ENCODE results near the gene RAB3GAP1.
"Not testable (repeated sequence)": the region's sequence is repeated elsewhere in the genome, so short reads cannot be mapped to it uniquely, and the experiment has no call there.

Gene RAB3GAP1

DNA sequence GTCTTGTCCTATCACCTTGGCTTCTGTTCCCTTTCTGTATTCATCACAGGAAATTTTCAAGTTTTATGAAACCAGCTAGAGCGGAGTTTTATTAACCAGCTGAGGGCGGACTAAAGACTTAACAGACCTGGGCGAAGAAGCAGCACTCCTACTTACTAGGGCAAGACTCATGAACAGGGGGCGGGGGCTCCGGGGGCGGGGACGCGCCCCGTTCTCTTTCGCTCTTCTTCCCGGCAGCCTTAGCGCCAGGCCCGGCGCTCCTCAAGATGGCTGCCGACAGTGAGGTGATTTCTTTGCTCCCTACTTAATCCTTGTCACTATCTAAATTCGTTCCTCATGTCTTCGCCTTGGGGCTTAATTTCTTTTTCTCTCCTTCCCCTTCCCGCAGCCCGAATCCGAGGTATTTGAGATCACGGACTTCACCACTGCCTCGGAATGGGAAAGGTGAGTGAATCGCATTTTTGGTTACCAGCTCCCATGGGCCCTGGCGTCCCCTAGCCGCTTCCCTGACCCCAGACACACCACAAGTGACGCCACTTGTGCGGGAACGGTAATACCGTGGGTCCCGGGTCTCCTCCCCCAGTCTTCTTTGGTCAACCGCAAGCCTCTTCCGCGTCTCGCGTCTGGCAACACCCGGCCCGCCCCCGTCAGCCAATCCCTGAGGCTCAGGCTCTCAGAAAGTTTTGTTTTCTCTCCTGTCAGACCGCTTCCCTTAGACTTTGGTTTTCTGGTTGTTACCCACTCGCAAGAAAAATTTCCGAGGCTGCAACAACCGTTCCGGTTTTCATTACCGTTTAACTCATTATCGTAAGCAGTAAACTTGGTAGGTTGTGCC is at the start of gene RAB3GAP1:
Gene RAB3GAP1 (plus strand): TSS at position 251 of the 835 bp plus-strand sequence. CDS start 16 bp downstream, at position 267.
- peak; percentile 93 for DNase-seq

DNA sequence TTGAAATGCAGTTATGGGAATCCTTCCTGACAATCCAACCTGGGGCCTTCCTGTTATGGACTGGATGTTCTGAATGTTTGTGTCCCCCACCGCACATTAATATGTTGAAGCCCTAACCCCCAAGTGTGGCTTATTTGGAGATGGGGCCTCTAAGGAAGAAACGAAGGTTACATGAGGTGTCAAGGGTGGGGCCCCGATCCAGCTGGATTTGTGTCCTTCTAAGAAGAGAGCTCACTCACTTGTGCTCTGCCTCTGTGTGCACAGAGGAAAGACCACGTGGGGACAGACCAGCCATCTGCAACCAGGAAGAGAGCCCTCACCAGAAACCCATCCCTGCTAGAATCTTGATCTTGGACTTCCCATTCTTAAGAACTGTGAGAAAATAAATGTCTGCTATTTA is 49.3 kb upstream of the RAB3GAP1 start:
- no peak for DNase-seq

DNA sequence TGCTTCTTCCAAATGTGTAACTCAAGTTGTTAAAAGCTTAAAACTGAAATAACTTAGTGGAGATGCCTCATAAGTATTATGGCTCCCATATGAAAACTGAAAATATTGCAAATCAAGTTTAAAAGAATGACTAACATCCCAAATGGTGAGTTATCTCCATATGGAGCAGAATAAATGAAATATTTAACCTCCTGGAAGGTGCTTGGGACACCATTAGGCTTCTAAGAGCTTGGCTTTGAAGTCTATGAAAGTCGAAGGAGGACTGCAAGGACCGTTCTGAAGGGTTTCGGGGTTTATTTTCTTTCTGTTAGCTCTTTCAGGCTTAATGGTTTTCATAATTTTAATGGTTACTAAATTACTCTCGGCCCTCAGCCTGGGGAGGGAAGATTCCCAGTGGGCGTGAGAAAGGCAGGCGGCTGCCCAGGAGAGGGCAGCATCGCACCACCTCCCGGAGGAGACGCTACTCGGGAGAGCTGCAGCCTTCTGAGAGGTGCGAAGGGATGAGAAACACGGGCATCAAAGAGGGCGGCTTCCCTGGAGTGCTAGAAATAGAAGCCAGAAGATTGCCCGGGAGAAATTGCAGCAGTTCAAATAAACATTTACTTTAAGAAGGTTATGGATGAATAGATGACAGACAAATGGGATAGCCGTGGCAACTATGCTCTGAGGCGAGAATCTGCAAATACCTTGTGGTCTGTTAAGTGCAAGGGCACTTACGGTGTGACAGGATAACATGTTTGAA is 47.9 kb upstream of the RAB3GAP1 start:
- DNase-seq = peak; percentile 82

DNA sequence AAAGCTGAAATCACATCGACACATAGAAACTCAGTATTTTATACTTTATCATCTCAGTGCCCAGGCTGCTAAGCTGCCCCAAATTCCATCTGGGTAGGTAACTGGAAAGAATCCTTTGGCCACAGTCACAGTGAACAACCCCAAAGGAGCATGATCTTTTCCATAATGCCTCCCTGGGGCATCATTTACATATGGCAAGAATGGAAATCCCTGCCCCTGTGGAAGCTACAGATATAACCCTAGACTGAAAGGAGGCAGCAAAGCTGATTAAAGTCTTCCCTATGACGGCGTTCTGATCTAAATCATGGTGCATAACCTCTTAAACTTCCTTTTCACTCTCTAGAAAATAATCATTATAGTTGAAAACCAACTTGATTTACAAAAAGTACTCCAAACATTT is 46.3 kb upstream of the RAB3GAP1 start:
- no peak for DNase-seq

DNA sequence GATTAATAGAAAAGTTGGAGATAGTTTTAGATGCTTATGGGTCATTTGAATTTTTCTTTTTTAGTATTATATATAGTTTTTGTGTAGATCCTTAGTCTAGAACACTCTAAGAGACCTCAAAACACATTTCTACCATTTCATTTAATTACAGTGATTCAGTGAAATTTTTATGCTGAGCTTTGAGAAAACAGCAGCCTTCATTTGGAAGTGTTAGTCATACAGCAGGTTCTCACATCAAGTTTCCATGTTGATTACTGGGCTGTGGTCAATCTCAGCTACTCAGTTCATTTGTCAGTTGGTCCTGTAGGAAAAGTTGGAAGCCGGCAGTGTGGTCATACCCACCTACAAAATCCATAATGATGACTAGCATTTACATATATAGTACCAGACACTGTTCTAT is 42.8 kb upstream of the RAB3GAP1 start:
- no peak for DNase-seq

DNA sequence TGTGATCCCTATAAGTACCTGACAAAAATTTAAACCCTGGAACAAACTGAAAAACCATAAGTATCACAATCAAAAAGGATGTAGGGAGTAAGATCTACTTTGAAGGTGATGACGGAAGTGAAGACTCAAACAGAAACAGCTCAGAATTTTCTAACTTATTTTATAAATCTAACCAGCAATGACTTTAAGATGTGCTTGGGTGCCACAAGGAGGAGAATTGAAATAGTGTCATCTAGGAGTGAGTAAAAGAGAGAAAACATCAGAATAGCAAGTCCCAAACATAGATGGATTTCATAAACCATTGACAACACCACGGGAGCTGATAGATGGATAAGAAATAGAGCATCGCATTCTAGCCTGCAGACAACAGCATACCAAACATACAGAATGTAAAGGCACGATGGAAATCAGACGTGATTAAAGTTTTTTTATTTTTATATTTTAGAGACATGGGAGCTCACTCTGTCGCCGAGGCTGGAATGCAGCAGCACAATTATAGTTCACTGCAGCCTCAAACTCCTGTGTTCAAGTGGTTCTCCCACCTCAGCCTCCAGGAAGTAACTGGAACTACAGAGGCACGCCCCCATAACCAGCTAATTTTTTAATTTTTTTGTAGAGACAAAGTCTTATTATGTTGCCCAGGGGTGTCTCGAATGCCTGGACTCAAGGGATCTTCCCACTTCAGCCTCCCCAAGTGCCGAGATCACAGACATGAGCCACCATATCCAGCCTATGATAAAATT is 41.7 kb upstream of the RAB3GAP1 start:
- DNase-seq = no peak

DNA sequence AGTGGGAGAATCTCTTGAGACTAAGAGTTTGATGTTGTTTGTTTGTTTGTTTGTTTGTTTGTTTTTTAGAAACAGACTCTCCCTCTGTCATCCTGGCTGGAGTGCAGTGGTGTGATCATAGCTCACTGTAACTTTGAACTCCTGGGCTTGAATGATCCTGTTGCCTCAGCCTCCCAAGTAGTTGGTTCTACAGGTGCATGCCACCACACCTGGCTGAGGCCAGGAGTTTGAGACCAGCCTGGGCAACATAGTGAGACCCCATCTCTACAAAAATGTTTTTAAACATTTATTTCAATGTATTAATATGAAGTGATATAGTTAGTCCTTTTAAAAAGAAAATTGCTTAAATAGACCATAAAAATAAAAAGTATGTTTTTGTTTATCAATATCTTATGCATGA is 40.5 kb upstream of the RAB3GAP1 start:
- no peak for DNase-seq

DNA sequence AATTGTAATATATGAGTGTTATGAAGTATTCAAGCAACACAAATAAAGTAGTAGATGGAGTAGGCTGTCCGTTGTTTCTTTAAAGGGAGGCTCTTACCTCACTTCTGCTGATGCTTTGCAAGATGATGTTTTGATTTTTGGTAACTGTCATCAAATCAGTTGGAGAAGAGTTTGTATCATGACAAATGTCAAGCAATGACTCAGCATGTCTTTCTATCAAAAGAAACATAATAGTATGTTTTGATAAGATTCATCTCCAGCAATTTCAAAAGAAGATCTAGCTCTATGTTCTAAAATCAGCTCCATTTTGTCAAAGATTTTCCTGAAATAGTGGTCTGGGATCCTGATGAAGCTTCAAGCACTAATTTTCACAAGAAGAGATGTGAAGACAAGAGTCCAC is 30.5 kb upstream of the RAB3GAP1 start:
- DNase-seq = no peak

DNA sequence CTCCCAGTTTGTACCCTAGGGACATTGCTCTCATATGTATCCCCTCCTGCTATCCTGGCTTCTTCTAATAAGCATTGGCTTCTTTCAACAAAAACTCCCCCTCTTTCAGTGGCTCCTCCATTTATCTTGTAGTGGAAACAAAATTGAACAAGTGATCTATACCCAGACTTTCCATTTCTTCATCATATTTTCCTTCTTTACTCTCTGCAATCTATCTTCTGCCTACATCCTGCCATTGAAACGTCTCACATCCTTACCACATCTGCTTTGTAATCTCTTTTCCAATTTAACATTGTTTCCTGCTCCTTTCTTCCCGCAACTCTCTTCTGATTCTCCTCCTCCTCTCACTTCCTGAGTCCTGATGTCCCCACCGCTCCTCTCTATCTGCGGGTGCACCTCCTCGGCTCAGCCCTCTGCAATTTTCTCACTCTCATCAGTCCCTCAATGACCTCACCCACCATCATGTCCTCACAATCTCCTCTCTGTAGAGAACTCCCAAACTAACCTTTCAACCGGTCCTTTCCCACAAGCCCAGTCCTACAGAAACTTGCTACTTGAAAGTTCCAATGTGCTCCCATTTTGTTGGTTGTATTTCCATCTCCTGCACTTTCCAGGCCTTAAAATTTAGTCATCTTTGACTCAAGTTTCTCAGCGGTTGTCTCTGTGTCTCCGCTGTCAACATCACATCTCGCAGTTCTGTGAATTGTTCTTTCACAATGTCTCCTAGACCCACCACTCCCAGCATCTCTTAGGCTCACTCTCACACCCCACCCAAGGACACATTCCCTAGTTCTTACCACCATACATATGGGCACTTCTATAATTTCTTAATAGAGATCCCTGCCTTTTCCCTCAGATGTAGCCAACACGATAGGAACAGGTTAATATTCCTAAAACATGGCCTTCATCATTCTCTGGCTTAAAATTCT is 28.9 kb upstream of the RAB3GAP1 start:
- DNase-seq = no peak

DNA sequence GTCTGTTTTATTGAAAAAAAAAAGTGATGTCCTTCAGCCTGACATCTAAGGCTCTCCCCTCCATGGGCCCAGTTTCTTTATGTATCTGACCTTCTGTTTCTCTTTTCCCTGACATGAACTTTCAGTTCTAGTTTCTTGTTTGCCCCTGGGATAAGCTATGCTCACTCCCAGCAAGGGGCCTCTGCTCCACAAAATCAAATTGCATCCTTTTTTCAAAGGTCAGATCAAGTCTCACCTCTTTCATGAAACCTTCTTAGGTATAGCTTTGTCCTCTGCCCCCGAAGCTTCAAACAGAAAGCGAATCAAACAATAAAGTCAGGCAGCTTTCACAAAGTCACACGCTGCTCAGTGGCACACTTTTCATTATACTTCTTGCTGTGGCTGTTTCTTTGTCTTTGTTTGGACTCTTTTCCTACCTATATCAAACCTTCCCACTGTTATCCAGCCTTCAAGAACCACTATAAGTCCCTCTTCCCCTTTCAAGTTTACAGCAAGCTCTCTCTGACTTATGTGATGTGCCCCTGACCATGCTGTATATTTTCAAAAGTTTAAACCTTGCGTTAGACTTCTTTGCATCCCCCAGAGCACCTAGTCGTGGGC is 28.1 kb upstream of the RAB3GAP1 start:
- DNase-seq = no peak

DNA sequence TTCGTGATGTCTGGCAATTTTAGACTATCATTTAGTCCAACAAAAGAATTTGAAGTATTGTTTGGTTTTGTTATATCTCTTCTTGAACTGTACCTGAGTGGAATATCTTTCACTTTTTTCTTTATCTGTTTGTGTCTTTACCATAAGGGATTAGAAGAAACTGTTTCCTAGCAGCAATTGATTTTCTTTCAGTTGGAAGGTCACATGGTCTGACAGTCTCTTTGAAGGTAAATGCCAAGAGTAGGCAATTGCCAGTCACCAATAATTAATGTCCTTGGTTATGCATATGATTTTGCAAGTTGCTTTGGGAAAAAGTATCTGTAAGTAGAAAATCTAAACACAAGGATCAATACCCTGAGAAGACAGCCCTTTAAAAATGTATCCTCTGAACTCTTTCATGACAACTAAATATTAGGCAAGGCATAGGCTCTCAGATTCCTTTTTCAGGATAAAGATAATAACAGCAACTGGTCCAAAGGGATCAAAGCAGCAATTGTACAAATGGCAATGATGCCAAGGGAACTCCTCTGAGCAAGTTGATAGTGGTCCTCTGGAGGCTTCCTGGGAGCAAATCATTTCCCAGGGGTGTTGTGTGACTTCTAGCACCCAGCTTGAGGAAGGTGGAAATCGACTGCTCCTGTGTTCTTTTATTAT is 22.5 kb upstream of the RAB3GAP1 start:
- DNase-seq = no peak

DNA sequence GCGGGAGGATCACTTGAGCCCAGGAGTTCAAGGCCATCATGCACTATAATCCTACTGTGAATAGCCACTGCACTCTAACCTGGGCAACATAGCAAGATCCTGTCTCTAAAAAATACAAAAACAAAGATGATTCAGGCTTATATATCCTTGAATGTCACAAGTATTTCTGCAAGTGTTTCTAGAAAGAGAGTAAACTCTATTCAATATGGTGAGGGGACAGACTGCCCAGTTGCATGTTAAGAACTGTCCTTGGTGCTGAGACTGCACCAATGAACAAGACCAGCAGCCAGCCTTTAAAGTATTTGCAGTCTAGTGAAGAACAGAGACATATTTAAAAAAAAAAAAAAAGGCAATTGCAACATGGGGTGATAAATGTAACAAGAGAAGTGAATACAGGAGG is 21.3 kb upstream of the RAB3GAP1 start:
- DNase-seq = peak; percentile 70

DNA sequence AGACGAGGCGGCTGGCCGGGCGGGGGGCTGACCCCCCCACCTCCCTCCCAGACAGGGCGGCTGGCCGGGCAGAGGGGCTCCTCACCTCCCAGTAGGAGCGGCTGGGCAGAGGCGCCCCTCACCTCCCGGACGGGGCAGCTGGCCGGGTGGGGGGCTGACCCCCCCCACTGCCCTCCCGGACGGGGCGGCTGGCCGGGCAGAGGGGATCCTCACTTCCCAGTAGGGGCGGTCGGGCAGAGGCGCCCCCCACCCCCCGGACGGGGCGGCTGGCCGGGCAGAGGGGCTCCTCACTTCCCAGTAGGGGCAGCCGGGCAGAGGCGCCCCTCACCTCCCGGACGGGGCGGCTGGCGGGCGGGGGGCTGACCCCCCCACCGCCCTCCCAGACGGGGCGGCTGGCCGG is 18.9 kb upstream of the RAB3GAP1 start:
- DNase-seq = not testable (repeated sequence)

DNA sequence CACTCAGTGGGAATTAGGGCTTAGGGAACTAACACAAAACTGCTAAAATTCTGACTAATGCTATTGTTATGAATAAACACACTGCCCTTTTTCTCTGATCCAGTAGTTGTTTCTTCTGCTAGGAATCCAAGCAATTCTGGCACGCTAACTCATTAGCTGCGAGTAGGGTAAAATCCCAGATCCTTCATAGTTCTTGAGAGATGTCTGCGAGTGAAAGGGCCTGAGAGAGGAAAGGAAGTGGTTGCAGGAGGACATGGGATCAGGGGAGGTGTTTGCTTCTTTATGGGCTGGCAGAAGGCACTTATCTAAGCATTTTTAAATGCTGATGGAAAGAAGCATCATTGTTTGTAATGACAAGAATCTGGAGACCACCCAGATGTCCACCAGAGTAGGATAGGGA is 14.3 kb upstream of the RAB3GAP1 start:
- DNase-seq = no peak

DNA sequence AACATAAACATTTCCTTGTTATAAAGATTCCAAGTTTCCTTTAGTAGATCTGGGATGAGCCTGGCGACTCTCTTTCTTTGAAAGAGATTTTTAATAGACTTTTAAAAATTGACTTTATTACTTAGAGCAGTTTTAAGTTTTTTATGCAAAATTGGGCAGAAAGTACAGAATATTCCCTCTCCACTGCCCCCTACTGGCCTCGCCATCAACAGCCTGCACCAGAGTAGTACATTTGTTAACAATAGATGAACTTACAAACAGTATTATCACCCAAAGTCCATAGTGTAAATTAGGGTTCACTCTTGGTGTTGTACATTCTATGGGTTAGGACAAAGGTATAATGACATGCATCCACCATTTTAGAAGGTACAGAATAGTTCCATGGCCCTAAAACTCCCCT is 8.7 kb upstream of the RAB3GAP1 start:
- DNase-seq = peak; percentile 50

DNA sequence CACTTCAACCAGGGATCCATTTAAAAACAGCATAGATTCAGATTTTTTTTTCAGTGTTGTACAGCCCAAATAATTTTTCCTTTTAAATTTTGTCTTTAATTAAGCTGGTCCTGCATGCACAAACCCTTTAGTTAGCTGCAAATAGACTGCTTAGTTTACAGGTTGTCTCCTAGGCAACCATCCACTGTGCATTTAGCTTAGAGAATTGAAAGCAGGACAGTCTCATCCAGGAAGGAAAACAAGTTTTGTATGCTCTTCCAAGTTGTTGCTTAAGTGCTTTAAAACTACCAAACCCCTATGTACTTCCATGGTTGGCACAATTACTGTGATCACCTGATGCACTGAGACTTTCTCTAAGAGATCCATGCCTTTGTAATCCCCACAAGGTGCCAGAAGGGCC is 4.8 kb upstream of the RAB3GAP1 start, which contains the start of gene MAP3K19:
Gene MAP3K19 (minus strand): TSS at position 148 of the 400 bp plus-strand sequence. CDS start 22,800 bp downstream, outside the sequence.
- DNase-seq = no peak

DNA sequence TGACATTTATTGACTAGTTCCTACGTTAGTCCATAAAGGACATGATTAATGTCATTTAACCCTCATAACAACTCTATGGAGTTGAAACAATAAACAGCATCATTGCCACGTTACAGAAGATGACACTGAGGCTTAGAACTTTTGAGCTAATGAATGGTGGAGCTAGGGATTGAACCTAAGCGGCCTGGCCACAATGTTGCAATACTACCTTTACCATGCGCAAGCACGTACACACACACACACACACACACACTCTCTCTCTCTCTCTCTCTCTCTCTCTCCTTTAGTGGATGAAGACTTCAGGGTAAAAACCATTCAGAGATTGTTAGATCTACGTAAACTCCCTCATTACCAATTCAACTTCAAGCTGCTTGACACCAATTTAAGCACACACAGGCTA is 4.0 kb upstream of the RAB3GAP1 start:
- no peak for DNase-seq

DNA sequence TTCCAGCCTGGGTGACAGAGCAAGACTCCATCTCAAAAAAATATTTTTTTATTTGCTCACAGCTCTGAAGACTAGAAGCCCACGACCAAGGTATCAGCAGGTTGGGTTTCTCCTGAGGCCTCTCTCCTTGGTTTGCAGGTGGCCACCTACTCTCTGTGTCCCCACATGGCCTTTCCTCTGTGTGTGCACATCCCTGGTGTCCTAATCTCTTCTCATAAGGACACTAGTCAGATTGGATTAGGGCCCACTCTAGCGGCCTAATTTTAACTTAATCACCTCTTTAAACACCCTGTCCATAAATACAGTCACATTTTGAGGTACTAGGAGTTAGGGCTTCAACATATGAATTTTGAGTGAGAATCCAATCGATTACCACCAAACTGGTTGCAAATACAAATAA is 2.0 kb upstream of the RAB3GAP1 start:
- DNase-seq = no peak

DNA sequence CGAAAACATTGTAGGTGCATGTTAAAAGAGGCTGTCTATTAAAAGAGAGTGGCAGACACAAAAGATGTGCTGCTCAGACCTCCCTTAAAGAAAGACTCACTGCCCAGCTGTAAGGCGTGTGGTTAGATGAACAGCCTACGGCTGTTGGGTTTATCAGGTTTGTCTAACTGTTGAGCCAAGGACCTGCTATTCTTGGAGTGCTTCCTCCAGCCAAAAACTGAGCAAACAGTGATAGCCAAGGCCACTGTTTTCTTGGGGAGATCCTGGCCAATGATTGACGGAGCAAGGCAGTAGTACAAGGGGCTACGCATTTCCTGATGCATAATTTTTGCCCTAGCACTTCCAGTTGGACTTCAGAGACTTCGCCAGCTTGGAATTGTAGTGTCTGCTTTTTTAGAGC is 1.4 kb upstream of the RAB3GAP1 start:
- DNase-seq = peak; percentile 39

DNA sequence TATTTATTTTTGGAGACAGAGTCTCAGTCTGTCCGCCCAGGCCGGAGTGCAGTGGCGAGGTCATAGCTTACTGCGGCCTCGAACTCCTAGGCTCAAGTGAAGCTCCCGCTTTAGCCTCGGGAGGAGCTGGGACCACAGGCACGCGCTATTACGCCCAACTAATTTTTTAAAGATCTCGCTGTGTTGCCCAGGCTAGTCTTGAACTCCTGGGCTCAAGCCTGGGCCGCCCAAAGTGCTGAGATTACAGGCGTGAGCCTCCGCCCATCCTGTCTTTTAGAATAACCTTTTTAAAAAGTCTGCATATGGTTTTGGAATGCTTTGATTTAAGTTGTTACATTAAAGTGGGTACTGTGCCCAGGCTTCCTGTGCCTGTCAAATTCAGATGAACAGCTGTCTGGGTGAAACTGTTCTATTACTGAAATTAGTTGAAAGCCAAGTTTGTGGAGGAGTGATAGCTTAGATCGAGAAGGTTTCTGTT is 944 bp downstream of the RAB3GAP1 start:
- no peak for DNase-seq

DNA sequence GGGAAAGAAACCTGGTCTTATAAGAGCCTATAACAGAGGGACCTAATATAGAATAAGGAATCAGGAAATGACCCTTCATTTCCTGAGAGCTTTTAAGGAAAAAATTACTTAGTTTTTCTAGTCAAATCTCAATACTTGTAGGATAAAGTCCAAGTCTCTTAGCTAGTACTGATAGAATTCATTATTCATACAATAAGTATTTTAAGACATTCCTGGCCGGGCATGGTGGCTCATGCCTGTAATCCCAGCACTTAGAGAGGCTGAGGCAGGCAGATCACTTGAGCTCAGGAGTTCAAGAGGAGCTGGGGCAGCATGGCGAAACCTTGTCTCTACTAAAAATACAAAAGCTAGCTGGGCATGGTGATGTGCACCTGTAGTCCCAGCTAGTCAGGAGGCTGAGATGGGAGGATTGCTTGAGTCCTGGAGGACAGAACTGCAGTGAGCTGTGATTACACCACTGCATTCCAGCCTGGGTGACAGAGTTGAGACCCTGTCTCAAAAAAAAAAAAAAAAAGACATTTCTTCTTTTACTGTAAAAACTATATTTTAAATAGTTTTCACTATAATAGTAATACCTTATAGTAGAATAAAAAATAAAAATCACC is 3.2 kb downstream of the RAB3GAP1 start:
- DNase-seq = no peak
